ENCODE measurements around the gene ASB6.

ASB6 gene, protein sequence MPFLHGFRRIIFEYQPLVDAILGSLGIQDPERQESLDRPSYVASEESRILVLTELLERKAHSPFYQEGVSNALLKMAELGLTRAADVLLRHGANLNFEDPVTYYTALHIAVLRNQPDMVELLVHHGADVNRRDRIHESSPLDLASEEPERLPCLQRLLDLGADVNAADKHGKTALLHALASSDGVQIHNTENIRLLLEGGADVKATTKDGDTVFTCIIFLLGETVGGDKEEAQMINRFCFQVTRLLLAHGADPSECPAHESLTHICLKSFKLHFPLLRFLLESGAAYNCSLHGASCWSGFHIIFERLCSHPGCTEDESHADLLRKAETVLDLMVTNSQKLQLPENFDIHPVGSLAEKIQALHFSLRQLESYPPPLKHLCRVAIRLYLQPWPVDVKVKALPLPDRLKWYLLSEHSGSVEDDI

GRCh38 chr9:129641750-129642585 lies at the start of gene ASB6:
Gene ASB6 (minus strand): TSS chr9:129642151. CDS start chr9:129641999, 152 bp downstream.
- DNase-seq: peak; percentile 98

DNA sequence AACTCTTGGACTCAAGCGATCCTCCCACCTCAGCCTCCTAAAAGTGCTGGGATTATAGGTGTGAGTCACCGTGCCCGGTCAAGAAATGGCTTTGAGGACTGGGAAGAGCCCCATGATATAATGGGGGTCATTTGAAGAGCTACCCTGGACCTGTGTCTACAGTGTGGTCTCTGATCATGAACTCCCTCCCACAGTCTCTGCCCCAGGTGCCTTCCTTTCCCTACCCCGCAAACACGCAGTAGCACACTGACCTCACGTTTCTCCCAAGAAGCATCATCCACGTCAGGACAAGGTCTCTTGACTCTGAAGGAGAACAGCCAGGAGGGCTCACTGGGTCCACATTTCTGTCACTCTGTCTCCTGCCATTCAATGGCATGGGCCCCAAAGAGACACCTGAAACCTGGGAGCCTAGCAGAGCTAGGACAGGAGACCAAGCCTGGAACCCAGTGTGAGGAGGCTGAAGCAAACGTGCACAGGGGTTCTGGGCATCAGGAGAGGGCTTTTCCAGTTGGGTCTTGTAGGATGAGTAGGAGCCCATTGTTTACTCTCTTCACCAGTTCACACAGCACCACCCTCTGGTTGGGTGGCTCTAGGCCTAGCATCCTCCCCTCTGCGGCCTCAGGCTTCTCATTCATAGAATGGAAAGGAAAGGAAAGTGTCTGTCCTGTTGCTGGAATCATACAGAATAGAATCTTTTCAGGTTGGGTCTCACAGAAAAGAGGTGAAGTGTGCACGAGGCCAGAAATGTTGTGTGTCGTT lies 46.5 kb upstream of the ASB6 start:
- DNase-seq: no peak

DNA sequence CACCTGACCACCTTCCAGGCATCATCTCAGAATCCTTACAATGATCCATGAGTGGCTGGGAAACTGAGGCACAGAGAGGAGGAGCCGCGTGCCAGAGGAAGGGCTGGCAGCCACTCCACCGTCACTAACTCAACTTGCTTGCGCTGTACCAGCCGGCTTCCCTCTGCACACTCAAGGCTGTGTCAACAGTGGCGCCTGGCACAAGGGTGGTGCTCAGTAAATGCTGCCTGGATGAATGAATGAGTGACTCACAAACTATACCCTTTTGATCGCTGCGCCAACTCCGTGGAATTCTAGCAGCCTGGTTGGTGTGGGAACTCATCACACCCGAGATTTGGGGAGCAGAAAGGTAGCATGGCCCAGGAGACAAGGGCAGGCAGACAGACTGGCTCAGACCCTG lies 45.4 kb upstream of the ASB6 start:
- no peak for DNase-seq

DNA sequence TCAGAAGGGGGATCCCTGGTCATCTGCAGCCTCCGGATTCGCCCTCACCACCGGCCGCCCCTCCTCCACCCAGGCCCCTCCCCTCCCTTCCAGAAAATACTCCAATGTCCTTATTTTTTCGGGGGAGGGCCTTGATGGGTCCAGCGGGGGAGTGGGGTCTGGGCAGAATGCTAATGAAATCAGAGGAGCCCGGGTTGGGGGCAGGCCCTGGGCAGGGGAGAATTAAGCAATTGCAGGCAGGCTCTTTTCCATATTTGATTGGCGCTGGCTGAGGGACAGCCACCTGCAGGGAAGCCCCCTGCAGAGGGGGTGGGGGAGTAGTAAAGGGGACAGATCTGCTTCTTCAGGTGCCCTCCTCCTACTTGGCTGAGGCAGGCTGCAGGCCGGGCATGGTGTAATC lies 44.8 kb upstream of the ASB6 start:
- no peak for DNase-seq

- DNase-seq: no peak
Observed at GRCh38 chr9:129685933-129686259, 43.9 kb upstream of the ASB6 start.

GRCh38 chr9:129685220-129685932 lies 43.4 kb upstream of the ASB6 start:
- no peak for DNase-seq

DNA sequence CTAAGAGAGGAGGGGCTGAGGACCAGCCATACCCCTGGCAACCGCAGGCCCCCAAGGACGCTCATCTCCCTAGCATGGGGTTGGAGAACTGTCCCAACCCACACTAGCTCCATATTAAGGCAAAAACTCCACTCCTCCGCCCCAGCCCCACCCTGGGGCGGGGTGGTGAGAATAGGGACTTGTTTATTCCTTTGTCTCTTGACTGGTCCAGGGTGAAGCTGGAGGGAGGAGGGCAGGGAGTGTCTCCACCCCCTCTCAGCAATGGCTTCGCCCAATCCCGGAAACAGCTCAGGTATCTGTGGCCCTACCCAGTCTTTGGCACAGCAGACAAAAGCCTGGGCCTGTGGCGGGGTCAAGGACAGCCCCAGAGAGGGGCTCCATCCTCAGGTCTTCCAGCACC lies 40.4 kb upstream of the ASB6 start:
- no peak for DNase-seq

DNA sequence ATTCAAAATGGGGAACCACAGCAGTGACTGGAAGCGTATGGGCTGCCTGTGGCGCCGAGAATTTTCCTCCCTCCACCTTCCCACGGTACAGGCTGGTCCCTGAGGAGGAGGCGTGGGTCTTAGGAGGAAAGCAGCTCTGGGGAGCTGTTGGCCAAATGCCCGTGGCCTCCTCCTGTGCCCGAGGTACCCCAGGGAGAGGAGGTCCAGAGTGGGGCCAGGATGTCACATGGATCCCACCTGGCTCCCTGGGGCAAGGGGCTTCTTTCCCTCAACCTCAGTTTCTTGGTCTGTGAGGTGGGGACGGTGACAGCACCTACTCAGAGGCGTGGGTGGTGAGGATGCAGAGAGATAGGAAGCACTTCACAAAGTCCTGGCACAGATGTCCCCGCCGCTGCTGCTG lies 40.0 kb upstream of the ASB6 start:
- DNase-seq: no peak

- DNase-seq: no peak
Observed at GRCh38 chr9:129679537-129679936, 37.6 kb upstream of the ASB6 start.

- DNase-seq: no peak
Observed at GRCh38 chr9:129678844-129679243, 36.9 kb upstream of the ASB6 start.

DNA sequence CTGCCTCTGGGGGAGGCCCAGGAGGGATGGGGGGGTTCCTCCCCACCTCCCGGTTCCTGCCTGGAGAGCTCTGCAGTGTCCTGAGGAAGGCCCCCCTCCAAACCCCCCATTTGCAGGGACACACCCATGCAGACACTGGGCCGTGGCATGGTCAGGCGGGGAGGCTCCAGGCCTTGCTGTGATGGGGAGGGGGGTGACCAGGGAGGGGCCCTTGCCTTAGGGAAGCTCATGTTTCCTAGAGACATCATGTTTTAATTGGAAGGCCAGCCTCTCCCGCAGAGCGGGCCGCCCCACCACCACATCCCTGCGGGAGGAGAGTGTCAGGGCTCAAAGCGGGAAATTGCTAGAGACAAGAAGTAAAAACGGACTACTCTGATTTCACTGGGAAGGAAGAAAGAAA lies 35.5 kb upstream of the ASB6 start:
- DNase-seq: peak; percentile 73

DNA sequence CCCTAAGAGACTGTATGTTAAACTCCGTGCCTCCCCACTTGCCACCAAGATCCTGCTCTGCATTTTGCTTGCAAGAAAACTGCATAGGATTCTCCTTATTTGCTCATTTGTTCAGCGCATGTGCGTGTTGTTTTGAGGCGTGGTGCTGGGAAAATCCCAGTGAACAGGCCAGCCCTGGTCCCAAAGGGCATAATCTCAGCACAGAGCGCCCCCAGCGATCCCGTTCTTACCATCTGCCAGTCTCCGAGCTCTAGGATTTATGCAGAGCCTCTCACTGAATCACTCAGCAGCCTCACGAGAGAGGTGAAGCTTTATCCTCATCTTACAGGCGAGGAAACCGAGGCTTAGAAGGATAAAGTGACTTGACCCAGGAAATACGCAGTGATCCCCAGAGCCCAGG lies 35.0 kb upstream of the ASB6 start:
- no peak for DNase-seq

GRCh38 chr9:129676287-129676686 lies 34.3 kb upstream of the ASB6 start:
- DNase-seq: no peak

DNA sequence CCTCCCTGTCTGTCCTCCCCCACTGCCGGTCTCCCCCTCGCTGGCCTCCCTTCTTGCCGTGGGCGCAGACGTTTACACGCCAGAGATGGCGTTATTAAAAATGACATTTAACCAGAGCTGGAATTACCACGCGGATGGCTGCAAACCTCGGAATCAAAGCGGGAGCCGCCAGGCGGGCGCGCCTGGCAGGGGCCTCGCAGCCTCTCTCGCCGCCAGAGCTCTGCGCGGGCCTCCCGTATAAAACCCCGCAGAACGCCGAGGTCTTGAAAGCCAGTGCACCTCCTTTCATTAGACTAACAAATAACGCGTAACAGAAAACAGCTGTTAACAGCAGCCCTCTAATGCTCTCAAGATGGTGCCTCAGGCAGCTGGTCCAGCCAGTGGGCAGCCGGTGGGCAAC lies 33.7 kb upstream of the ASB6 start:
- no peak for DNase-seq

DNA sequence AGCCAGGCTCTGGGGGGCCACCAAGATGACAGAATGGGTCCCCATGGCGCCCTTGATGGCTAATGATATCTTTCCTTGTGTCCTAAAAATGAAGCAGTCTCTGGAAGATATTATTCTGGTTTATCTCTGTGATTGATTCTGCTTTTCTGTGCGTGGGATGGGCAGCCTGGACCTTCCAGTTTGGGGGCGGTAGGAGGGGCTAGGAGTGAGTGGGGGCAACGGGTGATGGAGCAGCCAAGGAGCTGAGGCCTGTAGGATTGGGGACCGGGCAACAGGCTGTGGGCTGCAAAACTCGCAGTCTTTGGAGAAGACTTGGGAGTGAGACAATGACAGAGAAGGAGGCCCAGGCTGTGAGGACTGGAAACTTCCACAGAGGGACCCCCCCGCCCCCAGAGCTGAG lies 32.3 kb upstream of the ASB6 start:
- DNase-seq: no peak

DNA sequence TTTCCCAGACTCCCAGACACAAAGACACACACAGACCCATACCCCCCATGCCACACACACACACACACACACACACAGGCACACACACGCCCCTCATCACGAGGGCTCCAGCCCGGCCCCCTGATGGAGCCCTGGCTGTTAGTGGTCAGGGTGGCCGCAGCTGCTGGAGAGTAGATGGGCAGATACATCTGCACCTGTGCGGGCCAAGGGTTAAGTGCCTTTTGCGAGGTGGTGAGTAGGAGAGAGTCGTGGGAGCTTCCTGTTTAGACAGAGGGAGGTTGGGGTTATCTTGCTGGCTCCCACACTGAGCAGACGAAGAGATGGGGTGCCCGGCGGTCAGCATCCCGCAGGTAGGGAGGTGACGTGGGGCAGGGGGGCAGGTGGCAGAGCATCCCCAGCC lies 31.7 kb upstream of the ASB6 start:
- no peak for DNase-seq

DNA sequence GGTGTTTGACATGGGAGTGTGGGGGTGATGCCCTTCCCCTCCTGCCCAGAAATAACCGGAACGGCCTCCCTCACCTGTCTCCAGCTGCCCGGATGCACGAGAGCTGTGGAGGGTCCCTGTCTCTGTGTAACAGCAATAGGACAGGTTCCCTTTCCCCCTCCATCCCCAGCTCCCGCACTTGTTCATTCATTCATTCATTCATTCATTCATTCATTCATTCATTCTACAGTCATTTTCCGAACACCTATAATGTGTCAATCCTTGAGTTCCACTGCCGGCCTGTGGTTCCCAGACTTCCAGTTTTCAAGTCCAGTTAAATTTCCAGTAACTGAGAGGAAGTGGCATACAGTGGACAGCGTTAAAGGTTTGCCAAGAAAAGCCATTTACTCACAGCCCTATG lies 30.8 kb upstream of the ASB6 start:
- no peak for DNase-seq

DNA sequence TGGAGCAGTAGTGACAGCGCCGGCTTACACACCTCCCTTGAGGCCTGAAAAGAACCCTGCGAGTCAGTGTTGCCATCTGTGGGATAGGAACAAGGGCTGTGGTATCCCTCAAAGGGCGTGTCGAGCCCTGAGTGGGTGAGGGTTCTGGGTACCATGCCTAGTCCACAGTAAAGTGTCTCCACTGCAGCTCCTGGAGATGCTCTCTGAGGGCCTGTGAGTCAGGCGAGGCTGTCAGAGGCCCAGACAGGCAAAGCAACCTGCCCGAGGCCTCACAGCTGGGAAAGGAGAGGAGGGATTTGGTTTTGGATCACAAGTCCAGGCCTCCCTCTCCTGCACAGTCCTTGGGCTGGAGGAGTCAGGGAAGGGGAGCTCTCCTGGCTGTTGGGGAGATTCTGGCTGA lies 29.6 kb upstream of the ASB6 start:
- DNase-seq: no peak

- DNase-seq: no peak
Observed at GRCh38 chr9:129671065-129671464, 29.1 kb upstream of the ASB6 start.

- no peak for DNase-seq
Observed at GRCh38 chr9:129669946-129670345, 28.0 kb upstream of the ASB6 start.

- DNase-seq: no peak
Observed at GRCh38 chr9:129669141-129669718, 27.3 kb upstream of the ASB6 start.

GRCh38 chr9:129667850-129668249 lies 25.9 kb upstream of the ASB6 start:
- DNase-seq: no peak

DNA sequence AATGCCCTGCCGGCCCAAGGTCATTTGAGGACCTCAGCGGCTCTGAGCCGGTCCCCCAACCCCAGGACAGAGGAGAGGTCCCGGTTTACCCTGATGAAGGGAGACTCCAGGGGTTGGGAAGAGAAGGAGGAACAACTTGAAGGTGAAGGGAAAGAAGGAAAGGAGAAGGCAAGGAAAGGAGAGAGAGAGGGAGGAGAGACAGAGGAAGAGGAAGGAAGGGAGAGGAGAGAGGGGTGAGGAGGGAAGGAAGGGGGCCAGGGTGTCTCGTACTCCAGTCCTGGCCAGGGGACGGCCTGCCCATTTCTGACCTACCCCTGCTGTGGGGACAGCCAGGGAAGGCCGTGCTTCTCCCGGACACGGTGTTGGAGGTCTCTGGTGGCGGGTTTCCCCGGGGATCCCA lies 25.4 kb upstream of the ASB6 start:
- DNase-seq: no peak
